HG03565 (cell line): ENCODE results near the gene APMAP.

Experiments
- ATAC-seq: cut with Tn5 transposase; IDR thresholded peaks from one replicate; pipeline ENCODE4 v1.9.1; 2021; ENCODE audit warnings: mild to moderate bottlenecking, moderate library complexity; ENCODE audit not compliant: unreplicated experiment

APMAP gene

DNA sequence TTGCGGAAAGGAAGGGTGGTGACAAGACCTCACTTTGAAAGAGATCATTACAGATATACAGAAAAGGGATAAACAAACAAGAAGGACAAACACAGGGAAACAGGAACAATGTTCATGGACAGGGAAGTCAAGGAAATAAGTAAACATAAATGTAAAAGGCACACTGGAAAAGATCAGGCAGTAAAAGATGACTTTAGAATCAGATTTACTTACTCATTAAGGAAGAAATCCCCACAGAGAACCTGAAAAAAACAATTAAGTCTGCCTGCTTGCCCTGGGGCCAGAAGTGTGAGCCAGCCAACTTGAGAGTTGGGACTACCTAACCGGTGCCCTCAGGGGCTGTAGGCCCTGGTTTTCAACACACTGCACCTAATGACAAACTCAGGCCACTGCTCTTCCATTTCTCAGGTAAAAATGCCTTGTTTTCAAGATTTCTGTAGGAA is 1.7 kb downstream of the APMAP start:
- no peak for ATAC-seq

DNA sequence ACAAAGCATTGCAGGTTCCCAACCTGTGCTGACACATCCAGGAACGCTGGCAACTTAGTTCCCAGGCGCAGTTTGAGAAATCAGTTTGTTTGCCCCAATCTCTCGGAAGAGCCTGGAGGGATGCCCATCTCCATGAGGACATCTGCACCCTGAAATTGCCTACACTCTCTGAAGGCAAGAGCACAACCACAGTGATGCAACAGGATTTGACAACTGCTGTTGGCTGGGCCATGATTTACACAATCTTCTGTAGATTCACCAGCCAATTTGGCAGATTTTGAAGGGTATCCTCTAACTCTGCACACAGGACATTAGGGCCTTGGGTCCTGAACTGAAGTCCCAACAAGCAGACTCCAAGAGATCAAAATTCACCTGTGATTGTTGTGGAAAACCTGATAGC is 3.4 kb downstream of the APMAP start:
- no peak for ATAC-seq

DNA sequence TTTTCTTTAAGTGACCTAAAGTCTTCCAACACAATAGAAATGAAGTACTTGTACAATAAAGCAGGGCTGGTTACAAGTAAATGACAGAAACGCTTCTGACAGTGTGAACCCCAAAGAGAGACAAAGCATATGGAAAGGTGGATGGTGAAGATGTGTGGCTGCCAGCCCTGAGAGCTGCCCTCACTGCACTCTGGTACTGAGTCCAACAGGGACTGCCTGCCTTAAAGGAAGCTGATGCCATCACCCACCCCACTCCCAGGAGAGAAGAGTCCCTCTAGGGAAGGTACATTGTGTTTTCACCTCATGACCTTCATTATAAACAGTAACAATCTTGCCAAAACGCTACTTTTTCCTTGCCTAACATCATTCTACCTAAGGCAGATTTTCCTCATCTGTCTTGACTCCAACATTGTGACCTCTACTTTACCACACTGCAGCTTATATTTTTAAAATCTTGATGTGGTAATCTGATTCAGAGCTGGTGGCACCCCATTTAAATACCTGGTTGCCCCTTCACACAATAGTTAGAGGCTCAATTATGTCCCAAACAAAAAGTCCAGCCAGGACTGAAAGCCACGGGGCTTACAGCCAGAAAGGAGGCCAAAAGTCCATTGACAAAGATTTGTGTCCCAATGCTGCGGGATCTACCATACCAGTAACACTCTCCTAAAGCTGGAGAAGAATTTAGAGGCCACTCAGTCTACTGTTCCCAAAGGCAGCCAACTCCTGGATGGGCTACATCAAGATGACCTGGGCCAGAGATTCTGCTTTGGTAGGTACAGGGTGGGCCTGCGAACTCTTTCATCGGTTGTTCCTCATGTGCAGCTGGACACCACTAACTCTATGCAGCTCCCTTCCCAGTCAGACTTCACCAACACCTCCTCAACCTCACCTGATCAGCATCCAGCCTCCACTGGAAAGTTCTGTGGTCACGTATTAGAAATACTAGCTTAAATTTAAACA is 4.4 kb downstream of the APMAP start:
- no peak for ATAC-seq

DNA sequence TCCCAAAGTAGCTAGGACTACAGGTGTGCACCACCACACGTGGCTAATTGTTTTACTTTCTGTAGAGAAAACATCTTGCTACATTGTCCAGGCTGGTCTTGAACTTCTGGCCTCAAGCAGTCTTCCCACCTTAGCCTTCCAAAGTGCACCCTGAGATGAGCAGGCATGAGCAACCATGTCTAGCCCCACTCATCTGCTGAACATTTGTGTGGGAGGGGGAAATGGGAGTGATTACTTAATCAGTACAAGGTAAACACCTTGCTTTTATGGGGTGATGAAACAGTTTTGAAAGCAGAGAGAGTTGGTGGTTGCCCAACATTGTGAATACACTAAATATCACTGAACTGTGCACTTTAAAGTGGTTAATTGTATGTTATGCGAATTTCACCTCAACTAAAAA is 5.3 kb downstream of the APMAP start:
- ATAC-seq: no peak

DNA sequence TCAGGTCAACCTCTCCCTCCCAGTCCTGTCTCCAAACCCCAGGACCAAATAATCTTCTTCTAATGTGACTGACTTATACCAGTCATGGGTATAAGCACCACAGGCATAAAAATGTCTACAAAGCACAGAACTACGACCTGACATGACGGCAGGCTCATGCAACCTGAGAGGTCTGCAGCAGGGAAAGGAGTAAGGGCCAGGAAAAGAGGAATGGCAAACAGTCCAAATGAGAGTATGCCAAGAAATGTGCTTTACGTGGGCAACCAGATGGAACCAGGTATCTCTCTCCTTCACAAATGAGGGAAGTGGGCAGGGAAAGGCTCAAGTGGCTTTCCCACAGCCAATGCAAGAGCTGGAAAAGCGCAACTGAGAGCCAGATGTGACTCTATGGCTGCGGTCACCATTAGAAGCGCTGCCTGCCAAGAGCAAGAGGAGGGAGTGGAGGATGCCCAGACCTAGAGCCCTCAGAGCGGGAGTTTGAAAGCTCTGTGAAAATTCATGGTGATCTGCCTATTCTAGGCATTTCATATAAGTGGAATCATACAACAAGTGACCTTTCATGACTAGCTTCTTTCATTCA is 6.0 kb downstream of the APMAP start:
- ATAC-seq: no peak

DNA sequence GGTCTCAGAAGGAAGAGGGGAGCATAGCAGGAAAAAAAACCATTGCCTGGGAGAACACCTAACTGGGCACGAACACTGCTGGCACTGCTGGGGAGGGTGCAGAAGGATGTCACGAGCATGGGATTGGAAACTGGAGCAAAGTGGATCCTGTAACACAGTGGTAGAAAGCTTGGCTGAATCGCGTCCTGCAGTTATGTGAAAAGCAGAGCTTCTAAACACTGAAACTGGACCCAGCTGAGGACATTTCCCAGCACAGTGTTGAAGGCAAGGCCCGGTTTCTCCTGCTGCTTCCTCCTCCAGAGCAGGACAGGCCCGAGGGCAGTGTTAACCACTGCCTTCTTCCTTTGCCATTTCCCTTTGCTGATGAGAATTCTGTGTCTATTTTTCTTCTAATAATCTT is 6.7 kb downstream of the APMAP start:
- ATAC-seq: no peak

DNA sequence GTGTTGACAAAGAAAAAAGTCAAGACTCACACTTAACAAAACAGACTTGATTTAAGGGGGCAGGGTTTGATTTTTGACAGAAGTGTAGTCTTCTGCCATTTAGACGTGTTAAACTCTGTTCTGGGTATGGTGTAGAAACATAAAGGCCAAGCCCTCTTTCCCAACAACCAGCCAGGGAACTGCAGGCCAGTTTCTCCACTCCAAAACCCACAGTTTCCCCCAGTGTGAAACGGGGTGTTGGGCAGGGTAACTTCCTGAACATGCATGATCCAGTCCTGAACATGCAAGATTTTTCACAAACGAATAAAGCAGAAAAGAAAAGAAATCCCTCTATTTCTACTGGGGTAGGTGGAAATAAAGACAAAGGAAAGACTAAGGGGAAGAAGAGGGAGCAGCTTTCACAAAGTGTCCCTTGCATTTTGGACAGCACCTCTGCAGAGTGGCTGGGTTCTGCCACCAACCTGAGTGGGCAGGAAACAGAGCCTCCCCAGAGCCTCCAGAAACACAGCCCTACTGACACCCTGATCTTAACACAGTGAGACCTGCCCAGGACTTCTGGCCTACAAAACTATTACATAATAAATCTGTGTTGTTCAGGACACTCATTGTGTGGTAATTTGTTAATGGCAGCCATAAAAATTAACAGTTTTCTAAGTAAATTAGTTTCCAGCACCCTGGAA is 7.5 kb downstream of the APMAP start:
- no peak for ATAC-seq

DNA sequence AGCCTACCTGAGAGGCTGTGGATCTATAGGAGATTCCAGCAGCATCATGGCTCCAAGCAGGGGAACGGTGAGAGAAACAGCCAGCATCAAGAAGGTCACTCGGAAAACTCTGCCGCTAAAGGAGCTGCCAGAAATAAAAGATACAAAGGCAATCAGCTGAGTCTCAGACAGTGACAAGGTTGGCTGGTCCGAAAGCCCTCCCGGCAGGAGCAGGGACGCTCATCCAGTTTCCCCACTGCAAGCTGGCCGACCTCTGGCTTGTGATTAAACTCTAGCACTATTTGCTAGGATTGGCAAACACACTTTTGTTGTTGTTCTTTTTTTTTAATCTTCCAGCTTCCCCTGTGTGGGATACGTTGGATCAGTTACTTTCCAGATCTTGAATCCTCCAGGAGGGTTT is 8.7 kb downstream of the APMAP start:
- ATAC-seq: no peak

- ATAC-seq: no peak
These were observed 10.8 kb downstream of the APMAP start for GRCh38 chr20:24981790-24982189.

DNA sequence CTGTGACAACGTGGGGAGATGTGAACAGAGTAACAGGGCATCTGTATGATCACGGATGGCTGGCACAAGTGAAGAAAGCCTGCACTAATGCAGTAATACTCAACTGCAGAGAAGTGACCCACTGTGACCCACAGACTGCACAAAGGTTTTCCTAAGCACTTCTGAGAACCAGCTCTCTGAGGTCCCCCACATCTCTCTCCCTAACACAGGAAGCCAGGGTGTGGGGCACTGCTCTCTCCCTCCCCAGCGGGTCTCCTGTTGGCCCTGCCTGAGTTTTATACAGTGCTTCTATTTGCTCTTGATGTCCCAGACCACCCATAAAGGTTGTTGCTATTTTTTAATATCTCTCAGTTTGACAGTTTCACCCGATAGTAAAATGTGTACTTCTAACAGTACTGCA is 11.3 kb downstream of the APMAP start:
- ATAC-seq: no peak

DNA sequence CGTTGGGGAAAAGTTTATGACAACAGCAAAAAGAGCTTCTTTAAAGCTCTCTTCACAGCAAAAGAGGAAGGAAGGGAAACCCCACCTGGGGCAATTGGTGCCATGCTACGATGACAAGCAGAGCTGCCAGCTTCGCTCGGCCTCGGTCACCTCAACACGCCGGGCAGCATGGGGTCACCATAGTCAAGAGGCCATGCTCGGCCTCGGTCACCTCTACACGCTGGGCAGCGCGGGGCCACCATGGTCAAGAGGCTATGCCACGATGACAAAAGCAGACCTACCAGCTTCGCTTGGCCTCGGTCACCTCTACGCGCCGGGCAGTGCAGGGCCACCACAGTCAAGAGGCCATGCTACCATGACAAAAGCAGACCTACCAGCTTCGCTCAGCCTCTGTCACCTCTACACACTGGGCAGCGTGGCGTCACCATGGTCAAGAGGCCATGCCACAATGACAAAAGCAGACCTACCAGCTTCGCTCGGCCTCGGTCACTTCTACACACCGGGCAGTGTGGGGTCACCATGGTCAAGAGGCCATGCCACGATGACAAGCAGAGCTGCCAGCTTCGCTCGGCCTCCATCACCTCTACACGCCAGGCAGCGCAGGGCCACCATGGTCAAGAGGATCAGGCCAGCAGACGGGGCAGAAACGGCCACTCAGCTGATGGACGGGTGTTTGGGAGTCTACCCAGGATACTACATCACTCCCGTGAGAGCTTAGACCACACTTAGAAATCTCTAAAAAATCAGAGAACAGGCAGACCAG is 12.1 kb downstream of the APMAP start:
- no peak for ATAC-seq

DNA sequence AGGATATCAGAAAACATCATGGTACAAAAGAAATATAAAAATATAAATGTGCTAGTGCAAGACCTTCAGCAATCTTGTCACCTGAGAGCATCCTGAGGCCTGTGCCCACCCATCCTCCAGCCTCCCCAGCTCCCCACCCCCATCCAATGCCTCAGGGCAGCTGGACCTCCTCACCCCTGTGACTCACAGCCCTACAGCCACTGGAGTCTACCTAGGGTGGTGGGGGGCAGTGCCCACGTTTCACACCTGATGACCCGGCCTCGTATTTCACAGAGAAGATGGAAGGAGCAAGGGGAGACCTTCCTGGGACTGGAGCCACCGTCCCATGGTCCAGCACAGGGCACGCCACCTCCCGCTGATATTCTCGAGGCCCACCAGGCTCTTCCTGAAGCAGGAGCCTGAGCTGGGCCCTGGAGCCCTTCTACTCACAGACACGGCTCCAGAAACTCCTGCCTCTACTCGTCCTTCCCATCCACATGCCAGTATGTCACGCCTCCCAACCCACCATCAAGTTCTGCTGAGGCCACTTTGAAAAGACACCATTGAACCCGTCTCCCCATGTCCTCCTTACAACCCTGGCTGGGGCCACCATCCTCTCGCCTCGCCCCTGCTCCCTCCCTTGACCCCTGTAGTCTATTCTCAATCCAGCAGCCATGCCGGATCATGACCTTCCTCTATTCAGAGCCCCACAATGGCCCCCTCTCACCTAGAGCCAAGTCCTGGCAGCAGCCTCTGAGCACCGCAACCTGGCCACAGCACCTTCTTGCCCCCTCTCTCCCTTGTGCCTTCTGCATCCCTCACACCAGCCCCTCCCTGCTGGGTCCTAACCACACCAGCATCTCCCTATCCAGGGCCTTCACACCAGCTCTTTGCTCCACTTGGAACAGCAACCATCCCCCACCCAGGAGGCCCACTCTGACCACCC is 13.3 kb downstream of the APMAP start:
- ATAC-seq: no peak

DNA sequence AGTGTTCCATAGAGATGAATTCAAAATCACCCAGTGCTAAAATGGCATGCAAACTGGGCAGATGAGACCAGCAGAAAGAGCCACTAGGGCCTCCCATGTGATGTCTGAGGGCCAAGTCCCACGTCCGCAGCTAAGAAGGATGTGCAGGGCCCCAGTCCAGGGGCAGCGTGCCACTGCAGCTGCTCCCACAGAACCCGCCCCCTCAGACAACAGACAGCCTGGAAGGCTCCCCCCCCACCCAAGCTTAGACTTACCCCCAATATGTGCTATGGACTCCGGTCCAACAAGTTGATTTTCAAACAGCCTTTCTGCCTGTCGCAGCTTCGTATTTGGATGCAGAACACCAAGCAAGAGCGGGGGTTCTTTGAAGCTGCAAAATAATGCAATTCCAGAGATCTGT is 14.0 kb downstream of the APMAP start:
- no peak for ATAC-seq

GRCh38 chr20:24977797-24978196 is 14.8 kb downstream of the APMAP start:
- no peak for ATAC-seq

GRCh38 chr20:24977336-24977735 is 15.2 kb downstream of the APMAP start:
- no peak for ATAC-seq

DNA sequence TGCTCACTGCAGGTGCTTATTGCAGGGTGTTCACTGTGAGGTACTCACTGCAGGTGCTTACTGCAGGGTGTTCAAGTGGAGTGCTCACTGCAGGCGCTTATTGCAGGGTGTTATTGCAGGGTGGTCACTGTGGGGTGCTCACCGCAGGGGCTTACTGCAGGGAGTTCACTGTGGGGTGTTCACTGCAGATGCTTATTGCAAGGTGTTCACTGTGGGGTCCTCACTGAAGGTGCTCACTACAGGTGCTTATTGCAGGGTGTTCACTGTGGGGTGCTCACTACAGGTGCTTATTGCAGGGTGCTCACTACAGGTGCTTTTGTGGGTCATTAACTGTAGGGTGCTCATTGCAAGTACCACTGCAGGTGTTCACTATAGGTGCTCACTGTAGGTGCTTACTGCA is 20.2 kb downstream of the APMAP start:
- ATAC-seq: no peak

DNA sequence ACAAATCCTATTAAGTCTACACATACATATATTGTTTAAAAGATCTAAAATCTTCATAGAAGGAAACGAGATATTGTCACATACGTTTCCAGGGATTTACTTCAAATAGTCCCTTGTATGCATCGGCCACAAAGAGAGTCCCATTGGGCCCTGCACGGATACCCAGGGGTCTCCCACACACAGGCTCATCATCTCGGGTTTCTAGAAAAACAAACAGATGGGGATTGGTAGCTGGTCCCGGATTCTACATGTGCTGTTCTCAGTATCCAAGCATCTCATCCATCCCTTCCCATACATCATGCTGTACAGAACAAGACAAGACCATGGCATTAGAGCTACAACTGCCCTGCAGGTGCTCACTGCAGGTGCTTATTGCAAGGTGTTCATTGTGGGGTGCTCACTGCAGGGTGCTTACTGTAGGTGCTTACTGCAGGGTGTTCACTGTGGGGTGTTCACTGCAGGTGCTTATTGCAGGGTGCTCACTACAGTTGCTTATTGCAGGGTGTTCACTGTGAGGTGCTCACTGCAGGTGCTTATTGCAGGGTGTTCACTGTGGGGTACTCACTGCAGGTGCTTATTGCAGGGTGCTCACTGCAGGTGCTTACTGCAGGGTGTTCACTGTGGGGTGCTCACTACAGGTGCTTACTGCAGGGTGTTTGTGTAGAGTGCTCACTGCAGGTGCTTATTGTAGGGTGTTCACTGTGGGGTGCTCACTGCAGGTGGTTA is 21.0 kb downstream of the APMAP start:
- ATAC-seq: no peak

DNA sequence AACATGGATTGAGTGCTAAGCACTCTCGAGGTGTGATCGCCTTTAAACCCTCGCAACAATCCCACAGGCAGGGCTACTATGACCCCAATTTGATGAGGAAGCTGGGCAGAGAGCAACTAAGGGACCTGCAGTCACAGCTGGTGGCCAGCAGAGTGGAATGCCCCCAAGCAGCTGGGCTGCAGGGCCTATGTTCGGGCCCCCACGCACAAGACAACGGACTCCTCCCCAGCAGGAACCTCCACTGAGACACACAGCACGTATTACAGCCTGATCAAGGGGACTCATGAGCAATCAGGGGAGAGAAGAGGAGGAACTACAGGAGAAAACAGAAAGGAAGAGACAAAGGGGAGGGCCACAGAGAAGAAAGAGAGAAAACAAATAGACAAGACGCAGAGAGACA is 21.8 kb downstream of the APMAP start:
- ATAC-seq: no peak

DNA sequence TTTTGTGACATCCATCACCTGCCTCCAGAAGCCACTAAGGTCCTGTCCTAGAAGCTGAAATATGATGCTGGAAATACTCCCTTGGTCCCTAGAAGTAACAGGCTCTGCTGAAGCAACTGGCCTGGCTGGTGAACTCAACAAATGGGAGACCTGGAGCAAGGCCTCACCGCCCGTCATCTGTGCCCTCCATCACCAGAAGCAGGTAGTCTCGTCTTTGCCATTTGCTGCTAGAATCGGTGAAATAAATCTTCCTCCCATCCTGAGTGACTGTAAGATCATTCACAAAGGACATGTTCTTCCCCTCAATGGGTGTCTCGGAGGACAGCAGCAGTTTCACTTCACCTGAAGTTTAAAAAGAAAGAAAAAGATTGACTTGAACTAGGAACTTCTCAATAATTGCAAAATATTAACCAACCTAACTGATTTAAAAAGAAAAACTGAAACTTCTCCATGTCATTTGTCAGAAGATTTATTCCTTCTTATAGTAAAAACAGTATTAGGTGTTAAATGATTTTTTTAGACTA is 22.5 kb downstream of the APMAP start:
- no peak for ATAC-seq
